NCI-H82 treated with DMSO at 0.1 percent for 48 hours (cell line): Measurements from ENCODE around the gene KAT5.
"Not testable (repeated sequence)": the region's sequence is repeated elsewhere in the genome, so short reads cannot be mapped to it uniquely, and the experiment has no call there.

ENCODE experiments used
- DNase-seq: peaks from one replicate; lab custom pipeline; 2025; ENCODE audit not compliant: unreplicated experiment; lab: John Stamatoyannopoulos, UW

The KAT5 gene

DNA sequence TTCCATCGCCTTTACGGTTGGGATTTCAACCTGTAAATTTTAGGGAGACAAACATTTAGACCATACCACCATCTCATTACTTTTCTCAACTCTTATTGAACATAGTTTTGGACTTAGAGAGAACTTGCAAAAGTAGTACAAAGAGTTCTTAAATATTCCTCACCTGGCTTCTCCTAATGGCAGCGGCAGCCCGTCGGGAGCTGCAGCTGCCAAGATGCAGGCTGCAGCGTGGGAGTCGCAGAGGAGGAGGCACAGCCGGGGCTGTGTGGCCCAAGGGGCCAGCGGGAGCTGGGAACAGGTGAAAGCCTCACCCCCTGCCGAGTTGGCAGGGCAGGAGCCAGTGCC is 31.6 kb downstream of the KAT5 start:
- DNase-seq: no peak

DNA sequence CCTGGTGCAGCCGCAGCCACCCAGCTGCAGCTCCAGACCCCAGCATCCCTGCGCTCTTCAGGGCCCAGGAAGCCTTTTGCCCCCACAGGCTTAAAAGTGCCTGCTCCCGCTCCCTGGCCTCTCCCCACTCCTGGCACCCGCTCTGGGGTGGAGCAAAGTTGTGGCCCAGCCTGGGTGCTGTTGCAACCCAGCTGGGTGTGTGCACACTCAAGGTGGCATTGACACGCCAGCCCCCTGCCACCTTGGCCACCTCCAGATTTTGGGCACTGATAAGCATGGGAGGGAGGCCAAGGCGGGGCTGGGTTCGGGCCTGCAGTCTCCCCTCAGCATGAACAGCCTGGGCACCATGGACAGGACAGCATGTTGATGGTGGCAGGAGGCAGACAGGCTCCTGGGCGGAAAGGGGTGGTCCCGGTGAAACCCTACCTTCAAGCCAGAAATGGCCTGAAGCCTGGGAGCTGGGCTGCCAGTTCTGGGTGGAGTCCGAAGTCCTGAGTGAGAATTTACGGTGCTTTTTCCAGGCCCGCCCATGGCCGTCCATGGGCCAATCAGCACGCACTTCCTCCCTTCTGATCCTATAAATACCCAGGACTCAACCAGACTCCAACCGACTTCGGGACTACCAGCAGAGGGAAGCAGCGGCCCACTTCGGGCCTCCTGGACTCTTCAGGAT is 32.1 kb downstream of the KAT5 start:
- DNase-seq: peak; percentile 36

DNA sequence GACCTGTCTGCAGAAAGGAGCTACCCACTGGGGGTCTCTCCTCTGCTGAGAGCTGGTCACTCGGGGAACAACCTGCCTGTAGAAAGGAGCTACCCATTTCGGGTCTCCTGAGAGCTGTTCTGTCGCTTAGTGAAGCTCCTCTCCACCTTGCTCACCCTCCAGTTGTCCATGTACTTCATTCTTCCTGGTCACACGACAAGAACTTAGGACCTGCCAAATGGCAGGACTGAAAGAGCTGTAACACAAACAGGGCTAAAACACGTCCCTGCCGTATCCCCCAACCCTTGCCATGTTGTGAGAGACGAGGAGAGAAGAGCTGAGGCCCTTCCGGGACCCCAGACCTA is 32.6 kb downstream of the KAT5 start:
- DNase-seq: no peak

DNA sequence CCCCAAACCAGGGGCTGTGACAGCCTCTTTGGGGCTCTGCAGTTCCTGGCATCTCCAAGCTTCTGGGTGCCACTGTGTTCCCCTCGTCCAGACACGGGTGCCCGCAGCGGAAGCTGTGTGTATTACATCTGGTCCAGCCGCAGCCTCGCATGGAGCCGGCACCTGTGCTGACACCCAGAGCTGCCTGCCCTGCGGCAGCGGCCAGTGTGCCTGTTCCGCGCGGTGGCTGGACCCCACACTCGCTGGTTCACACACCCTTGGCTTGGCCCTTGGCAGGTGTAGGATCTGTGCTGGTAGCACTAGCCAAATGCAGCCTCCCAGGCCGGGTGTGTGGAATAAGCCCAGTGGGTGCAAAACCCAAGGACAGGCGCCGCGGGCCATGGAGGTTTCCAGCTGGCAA is 33.0 kb downstream of the KAT5 start:
- DNase-seq: no peak

DNA sequence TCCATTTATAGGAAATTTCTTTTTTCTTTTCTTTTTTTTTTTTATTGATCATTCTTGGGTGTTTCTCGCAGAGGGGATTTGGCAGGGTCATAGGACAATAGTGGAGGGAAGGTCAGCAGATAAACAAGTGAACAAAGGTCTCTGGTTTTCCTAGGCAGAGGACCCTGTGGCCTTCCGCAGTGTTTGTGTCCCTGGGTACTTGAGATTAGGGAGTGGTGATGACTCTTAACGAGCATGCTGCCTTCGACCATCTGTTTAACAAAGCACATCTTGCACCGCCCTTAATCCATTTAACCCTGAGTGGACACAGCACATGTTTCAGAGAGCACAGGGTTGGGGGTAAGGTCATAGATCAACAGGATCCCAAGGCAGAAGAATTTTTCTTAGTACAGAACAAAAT is 50.1 kb downstream of the KAT5 start:
- not testable (repeated sequence) for DNase-seq

DNA sequence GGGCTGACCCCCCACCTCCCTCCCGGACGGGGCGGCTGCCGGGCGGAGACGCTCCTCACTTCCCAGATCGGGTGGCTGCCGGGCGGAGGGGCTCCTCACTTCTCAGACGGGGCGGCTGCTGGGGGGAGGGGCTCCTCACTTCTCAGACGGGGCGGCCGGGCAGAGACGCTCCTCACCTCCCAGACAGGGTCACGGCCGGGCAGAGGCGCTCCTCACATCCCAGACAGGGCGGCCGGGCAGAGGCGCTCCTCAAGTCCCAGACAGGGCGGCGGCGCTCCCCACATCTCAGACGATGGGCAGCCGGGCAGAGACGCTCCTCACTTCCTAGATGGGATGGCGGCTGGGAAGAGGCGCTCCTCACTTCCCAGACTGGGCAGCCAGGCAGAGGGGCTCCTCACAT is 50.8 kb downstream of the KAT5 start:
- not testable (repeated sequence) for DNase-seq

DNA sequence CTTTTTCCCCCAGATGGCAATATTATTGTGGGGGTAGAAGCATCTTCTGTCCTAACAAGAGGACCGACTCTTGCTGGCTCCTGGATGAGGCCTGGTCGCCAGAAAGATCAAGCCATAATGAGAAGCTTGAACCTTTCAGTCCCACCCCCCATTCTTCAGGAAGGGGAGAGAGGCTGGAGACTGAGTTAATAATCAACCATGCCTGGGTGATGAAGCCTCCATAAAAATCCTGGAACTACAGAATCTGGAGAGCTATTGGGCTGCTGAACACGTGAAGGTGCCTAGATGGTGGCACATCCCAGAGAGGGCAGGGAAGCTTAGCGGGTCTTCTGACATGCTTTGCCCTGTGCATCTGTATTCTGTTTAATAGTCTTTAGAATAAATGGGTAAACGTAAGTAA is 52.4 kb downstream of the KAT5 start:
- DNase-seq: no peak

DNA sequence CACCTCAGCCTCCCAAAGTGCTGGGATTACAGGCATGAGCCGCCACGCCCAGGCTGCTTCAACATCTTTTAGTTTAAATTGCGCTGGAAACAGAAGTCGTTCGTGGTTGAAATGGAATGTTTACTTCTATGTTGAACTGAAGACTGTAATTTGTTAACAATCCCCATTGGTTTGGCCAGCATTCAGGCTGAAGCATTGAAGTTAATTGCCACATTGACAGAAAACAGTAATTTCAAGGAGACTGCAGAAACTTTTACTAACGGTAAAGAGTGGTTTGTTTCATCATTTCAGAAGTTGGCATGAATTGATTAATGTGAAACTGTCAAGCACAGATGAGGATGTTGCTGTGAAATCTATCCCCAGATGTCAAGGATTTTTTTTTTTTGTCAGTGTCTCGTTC is 54.5 kb downstream of the KAT5 start:
- no peak for DNase-seq

DNA sequence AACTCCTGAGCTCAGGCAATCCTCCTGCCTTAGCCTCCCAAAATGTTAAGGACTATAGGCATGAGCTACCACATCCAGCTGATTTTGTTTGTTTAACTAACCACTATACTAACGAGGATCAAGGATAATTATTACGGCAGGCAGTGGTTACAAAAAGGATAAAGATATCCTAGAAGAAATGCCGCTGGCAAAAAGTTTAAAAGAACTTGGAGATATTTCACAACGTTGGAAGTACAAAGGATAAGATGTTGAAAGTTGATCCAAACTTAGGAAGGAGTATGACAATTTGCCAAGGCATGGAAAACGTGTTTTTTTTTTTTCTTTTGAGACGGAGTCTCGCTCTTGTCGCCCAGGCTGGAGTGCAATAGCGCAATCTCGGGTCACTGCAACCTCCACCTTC is 55.4 kb downstream of the KAT5 start:
- DNase-seq: no peak

DNA sequence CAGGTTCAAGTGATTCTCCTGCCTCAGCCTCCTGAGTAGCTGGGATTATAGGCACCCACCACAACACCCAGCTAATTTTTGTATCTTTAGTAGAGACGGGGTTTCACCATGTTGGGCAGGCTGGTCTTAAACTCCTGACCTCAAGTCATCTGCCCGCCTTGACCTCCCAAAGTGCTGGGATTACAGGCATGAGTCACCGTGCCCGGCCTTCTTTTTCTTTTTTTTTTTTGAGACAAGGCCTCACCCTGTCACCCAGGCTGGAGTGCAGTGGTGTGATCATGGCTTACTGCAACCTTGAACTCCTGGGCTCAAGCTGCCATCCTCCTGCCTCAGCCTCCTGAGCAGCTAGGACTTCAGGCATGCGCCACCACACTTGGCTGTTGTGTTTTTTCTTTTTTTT is 55.8 kb downstream of the KAT5 start:
- not testable (repeated sequence) for DNase-seq
